ENCODE results near the gene IMMP2L.
"Not testable (repeated sequence)": the region's sequence is repeated elsewhere in the genome, so short reads cannot be mapped to it uniquely, and the experiment has no call there.

Gene IMMP2L

GRCh38 chr7:111554086-111554485 lies 8.2 kb downstream of the IMMP2L start:
- FAIRE-seq: no peak

- no peak for FAIRE-seq
Measured at GRCh38 chr7:111541067-111541466, 21.2 kb downstream of the IMMP2L start.

GRCh38 chr7:111540199-111540815 lies 22.0 kb downstream of the IMMP2L start:
- FAIRE-seq: no peak

GRCh38 chr7:111537134-111537533 lies 25.2 kb downstream of the IMMP2L start:
- no peak for FAIRE-seq

GRCh38 chr7:111535142-111535870 lies 27.0 kb downstream of the IMMP2L start:
- FAIRE-seq: no peak

GRCh38 chr7:111532625-111533024 lies 29.7 kb downstream of the IMMP2L start:
- no peak for FAIRE-seq

GRCh38 chr7:111531993-111532392 lies 30.3 kb downstream of the IMMP2L start:
- no peak for FAIRE-seq

- FAIRE-seq: no peak
Measured at GRCh38 chr7:111530356-111530668, 32.0 kb downstream of the IMMP2L start.

GRCh38 chr7:111529507-111530355 lies 32.6 kb downstream of the IMMP2L start:
- FAIRE-seq: no peak

- FAIRE-seq: no peak
Measured at GRCh38 chr7:111528331-111528730, 34.0 kb downstream of the IMMP2L start.

- no peak for FAIRE-seq
Measured at GRCh38 chr7:111527545-111527944, 34.7 kb downstream of the IMMP2L start.

- FAIRE-seq: no peak
Measured at GRCh38 chr7:111525100-111525499, 37.2 kb downstream of the IMMP2L start.

GRCh38 chr7:111521660-111522059 lies 40.6 kb downstream of the IMMP2L start:
- no peak for FAIRE-seq

GRCh38 chr7:111518264-111518663 lies 44.0 kb downstream of the IMMP2L start:
- no peak for FAIRE-seq

- FAIRE-seq: no peak
Measured at GRCh38 chr7:111517549-111517951, 44.7 kb downstream of the IMMP2L start.

- no peak for FAIRE-seq
Measured at GRCh38 chr7:111516612-111517011, 45.7 kb downstream of the IMMP2L start.

GRCh38 chr7:111513566-111513965 lies 48.7 kb downstream of the IMMP2L start:
- no peak for FAIRE-seq

GRCh38 chr7:111511845-111512244 lies 50.4 kb downstream of the IMMP2L start:
- no peak for FAIRE-seq

- FAIRE-seq: no peak
Measured at GRCh38 chr7:111510584-111511378, 51.5 kb downstream of the IMMP2L start.

GRCh38 chr7:111510062-111510461 lies 52.2 kb downstream of the IMMP2L start:
- no peak for FAIRE-seq

- no peak for FAIRE-seq
Measured at GRCh38 chr7:111509288-111509687, 53.0 kb downstream of the IMMP2L start.

- no peak for FAIRE-seq
Measured at GRCh38 chr7:111508387-111508786, 53.9 kb downstream of the IMMP2L start.

- not testable (repeated sequence) for FAIRE-seq
Measured at GRCh38 chr7:111505422-111505821, 56.9 kb downstream of the IMMP2L start.

All from TTC549 (cell line).